Left lobe of liver (tissue), 2 donors: ENCODE measurements around the gene WWOX. TPM values are rescaled to one million over a fixed set of nuclear protein-coding genes. Genes with fewer than 3 reads are reported as not detected.
"Not testable (repeated sequence)": the region's sequence is repeated elsewhere in the genome, so short reads cannot be mapped to it uniquely, and the experiment has no call there.

ENCODE experiments used
- ATAC-seq: fragments of 200-7000 bp; cut with Tn5 transposase; one replicate; pipeline ENCODE4 v1.9.1; 2020; ENCODE audit warnings: mild to moderate bottlenecking, moderate library complexity
- DNase-seq: peaks from one replicate; pipeline ENCODE4 v3.0.0-alpha.2; 2020; ENCODE audit warnings: low spot score
- total RNA-seq: library from RNA; stranded (reverse); gene quantifications from one replicate; pipeline ENCODE4 v1.2.1, GENCODE V29; 2021
- donor health status: DM: no; HTN: no; CAD: no; lungs with moderate emphysema.
- donor health status: DM: no; HTN: yes; CAD: no.

Gene WWOX
- total RNA-seq, 1 donor from 2014 or later = 15.1 TPM

DNA sequence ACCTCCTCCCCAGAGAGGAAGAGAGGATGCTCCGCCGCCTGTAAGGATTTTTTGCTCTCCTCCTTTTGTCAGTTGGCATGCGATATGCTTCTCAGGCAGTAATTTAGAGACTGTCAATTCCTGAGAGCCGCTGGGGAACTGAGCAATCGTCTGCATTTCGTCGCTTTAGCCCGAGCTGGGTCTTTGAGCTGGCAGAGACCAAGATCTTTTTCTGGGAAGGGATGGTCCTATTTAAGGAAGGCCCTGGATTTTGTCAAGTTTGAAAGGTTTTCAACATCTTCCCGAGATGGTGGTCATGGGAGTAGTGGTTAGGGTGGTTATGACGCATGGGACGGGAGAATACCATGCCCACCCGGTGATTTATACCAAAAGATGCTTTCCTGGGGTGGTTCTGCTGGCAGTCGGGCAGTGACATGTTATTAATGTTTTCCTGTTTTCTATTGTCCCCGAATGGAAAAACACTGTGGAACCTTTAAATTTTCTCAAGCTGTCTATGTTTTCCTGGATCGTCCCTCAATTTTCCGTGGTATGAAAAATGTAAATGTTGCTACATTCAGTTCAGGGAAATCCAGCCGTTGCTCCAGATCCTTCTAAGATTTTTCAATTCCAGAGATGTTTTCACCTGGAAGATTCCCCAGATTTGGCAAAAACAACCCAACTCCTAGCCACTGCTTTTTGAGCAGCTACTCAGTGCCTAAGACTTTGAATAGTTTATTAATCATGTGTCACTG, 914.6 kb downstream of the WWOX start:
- DNase-seq (no peak), ATAC-seq (no peak)

DNA sequence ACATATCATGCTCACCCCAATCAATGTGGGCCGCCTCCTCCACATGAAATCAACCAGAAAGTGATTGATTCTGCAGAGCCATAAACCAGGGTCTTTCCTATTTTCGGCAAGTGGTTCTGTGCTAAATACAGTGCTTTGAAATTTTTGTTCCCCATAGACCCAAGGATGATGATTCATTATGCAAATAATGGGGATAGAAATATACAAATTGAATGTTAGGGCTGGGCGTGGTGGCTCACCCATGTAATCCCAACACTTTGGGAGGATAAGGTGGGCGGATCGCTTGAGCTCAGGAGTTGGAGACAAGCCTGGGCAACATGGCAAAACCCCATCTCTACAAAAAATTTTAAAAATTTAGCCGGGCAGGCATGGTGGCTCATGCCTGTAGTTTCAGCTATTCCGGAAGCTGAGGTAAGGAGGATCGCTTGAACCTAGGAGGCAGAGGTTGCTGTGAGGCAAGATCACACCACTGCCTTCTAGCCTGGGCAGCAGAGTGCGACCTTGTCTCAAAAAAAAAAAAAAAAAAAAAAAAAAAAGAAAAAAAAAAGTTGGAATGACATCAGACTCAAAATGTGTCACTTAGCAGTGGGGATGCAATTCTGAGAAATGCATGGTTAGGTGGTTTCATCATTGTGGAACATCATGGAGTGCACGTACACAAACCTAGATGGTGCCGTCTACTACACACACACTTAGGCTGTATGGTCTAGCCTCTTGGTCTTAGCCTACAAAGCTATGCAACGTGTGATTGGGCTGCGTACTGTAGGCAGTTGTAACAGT, 919.4 kb downstream of the WWOX start:
- ATAC-seq = no peak
- no peak for DNase-seq

DNA sequence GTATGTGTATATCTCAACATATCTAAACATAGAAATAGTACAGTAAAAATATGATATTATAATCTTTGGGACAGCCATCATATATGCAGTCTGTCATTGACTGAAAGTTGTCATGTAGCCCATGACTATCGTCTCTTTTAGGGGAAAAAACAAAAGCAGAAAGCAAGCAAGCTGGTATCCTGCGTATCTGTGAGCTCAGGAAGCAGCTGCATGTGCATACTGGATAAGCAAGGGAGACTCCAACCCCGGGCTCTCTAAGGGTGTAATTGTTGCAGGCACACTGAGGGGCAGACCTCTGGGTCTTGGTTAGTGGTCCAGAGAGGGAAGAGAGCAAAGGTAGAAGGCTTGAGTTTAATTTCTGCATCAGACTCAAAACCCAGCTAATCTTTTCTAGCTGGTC, 920.0 kb downstream of the WWOX start:
- DNase-seq = no peak
- no peak for ATAC-seq

DNA sequence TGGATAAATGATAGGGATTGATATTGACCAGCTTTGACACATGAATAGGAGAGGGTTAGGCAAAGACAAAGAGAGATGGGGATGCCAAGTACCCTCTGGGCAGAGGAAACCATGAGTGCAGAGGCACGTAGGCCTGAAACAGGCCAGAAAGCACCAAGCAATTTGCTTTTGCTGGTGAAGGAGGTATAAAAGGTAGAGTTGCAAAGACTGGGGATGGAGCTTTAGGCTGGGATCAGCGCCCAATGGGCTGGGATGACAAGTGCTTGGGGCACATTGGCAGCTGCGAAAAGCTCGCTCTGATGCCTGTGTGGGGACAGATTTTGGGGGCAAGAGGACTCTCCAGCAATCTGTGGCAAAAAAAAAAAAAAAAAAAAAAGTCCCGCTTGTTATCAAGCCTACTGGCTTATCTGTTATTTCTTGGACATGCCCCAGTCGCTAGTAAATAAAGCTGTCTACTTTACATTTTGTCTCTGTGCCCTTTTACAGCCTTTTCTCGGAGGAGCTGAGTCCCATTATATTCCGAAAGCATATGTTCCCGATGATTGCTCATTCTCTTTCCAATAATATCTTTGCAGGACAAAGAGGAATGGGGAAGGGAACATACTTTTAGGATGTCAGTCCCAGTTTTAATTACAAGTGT, 922.7 kb downstream of the WWOX start:
- ATAC-seq (no peak), DNase-seq (no peak)

DNA sequence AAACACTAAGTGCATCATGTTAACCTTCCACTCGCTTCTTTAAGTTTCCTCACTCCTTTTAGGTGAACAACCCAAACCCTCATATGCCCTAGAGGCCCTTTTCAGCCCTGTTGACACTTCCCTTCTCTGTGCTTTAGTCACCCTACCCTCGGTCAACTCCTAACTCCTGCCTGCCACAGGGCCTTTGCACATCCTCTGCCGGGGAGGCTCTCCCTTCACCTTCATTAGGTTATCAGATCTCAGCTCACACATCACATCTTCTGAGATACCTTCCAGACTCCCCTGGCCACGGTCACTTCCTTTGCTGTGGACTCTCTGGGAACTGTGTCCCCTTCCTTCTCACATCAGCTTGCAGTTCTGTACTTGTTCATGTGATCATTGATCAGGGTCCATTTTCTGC, 926.7 kb downstream of the WWOX start:
- DNase-seq (no peak), ATAC-seq (no peak)

DNA sequence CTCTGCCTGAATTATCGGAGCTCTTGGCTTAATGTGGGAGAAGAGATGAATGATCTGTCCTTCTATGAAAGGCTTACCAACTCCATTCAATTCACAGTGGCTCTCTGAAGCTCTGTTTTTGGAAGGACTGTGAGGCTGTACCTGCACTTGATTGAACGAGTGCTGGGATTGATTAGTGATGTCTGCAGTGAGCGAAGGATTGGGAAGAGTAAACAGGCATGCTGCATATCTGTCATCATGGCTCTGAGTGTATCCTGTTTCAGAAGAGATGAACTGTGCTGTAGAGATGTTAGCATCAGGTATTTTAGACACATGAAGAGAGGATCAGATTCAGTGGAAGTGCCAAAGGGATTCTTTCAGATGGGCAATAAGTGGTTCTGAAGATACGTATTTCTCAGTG, 937.1 kb downstream of the WWOX start:
- ATAC-seq = no peak
- DNase-seq = no peak

DNA sequence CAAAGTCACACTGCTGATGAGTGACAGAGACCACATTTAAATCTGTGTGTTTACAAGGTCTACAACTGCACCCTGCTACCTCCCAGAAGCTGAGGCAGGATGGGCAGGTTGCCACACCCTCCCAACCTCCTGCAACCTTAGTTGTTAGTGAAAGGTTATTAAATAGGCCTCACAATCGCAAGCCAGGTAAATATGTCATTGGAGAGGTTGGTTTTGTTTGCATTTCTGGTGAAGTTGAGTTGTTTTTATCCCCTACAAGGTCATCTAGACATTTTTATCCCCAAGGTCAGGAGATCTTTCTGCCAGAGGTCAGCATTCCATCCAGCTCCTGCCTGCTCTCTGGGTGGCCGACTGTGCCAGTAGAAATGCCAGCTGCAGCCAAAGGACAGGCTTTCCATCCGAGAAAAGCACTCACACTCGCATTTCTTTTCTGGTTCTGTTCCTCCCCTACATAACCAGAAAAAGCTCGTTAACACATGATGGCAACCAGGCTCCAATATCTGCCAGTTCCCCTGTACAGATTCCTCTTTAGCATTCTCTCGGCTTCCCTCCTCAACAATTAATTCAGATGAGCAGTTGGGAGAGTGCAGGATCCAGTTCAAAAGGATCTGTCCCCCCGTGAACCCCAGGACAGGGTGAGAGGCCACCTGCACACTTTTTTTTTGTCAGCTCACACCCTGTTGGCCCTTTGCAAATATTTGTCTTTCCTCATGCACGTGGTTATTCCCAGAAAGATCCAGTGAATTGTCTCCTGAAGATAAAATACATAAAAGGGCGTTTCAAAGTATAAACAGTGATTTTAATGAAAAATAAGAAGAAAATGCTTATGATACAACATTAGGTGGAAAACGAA, 938.3 kb downstream of the WWOX start:
- ATAC-seq (peak; percentile 75), DNase-seq (no peak)

DNA sequence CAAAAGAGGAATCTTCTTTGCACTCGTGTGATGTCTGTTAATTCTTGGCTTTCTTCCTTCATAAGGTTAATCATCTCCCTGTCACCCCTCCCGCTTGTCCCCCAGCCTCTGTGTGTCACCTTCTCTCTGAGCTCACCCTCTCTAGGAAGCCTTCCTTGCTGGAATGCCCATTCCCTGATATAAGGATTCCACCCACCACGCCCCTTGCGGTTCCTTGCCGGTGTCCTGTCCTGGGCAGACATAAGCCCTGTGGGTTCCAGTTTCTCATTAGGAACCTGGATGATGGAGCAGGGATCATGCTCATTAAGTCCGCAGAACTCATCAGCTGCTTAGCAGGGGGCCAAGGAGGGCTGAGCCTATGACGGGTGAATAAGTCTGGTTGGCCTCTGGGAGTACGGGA, 941.8 kb downstream of the WWOX start:
- ATAC-seq (no peak), DNase-seq (no peak)

DNA sequence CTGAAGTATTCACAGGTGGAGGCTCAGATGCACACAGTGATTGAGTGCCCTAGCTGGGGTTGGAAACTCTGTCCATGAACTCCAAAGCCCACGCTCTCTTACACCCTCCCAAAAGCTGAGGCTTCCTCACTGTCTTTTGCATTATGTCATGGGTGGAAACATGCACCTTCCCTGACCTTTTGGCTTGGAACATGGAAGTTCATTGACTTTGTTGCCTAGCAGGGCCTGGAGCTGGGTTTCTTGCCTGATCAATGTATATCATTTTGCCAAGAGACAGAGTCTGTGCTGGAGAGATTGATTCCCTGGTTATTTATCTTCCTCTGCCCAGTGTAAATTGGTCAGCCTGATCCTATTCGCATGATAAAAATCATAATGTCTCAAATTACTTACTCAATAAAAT, 942.7 kb downstream of the WWOX start:
- peak; percentile 70 for ATAC-seq

DNA sequence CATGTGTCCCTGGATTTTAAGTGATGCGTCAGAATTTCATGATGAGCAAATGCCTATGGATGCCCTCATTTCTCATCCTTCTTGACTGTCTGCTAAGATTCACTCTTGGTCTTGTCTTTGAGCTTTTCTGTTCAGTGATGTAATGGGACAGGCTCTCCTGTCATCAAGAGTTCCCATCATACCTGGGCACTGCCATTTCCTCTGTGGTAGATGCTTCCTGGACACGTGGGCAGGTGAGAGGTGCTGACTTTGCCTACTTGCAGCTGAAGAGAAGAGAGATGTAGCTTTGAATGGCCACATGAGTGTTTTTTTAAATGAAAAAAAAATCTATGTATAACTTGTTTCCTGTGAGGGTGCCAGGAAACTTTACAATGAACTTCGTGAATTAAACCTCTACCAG, 943.4 kb downstream of the WWOX start:
- ATAC-seq (no peak), DNase-seq (no peak)

More for the DNA sequence above, 942.7 kb downstream of the WWOX start:
- DNase-seq = no peak

DNA sequence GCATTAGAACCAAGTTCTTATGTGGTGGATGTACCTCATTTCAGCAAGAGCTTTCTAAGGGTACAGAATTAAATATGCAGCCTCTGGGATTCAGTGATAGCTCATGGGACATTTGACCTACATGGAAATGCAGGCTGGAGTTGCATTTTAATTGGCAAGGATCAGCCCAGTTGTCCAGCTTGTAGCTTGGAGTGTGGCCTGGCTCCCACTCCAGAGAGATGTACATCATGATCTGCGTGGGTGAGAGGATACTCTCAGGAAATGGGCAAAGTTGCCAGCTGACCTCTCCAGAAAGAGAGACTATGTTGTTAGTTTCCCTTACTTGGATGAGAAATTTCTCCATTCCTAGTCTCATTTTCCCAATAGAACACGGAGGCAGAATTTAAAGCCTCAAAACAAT, 945.7 kb downstream of the WWOX start:
- ATAC-seq (no peak), DNase-seq (no peak)

DNA sequence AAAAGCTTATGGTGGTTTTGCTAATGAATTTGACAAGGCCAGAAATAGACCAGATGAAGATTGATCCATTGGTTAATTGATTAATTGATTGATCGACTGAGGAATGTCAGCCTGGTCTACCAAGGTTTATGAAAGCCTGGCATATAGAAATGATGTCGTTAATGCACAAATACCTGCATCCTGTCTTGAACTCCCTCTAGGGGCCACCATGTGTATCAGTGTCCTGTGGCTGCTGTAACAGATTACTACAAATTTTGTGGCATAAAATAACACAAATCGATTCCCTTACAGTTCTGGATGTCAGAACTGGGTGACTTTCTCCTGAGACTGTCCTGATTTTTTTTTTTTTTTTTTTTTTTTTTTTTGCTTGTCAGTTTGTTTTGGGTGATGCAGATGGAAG, 947.9 kb downstream of the WWOX start:
- ATAC-seq (peak; percentile 58), DNase-seq (no peak)

DNA sequence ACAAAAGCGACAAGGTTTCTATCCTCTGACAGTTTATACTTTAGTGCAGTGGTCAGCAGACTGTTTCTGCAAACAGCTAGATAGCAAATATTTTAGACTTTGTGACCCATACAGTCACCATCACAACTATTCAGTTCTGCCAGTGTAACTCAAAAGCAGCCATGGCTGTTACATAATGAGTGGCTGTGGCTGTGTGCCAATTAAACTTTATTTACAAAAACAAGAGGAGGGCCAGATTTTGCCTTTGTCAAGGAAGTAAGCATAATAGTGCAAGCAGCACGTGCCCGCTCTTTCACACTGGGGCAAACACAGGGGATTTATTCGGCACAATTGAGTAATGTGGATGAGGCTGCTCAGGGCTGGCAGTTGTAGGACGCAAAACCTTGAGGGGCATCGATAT, 949.6 kb downstream of the WWOX start:
- ATAC-seq = no peak
- no peak for DNase-seq

DNA sequence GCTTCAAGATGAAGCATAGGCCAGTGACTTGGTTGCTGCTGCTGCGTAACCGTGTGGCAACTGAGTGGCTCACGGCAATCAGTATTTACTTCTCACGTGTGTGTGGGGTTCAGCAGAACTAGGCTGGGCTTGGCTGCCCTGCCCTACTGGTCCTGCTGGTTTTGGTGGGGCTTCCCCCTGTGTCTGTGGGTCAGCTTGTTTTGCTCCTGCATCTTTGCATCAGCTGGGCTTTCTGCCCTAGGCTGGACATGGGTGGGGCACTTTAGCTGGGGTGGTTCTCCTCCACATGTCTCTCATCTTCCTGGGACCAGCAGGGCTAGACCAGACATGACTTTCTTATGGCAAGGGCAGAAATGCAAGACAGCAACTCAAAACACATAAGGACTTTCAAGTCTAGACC, 950.6 kb downstream of the WWOX start:
- no peak for ATAC-seq

DNA sequence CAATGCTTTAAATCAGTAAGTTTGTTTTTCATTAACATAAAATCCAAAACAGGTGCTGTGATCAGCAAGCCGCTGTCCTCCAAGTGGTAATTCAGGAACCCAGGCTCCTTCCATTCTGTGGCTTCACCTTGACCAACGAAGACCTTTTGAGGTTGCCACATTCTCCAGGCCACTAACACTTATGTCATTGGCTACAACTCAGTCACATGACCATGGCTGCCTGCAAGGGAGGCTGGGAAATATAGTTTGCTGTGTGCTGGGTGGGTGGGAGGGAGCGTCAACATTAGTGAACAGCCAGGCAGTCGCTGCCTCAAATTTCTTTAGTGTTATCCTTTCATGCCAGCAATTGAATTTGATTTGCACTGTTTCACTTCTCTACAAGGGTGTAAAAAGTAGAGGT, 951.9 kb downstream of the WWOX start:
- ATAC-seq = no peak
- no peak for DNase-seq

More for the DNA sequence above, 950.6 kb downstream of the WWOX start:
- DNase-seq = no peak

DNA sequence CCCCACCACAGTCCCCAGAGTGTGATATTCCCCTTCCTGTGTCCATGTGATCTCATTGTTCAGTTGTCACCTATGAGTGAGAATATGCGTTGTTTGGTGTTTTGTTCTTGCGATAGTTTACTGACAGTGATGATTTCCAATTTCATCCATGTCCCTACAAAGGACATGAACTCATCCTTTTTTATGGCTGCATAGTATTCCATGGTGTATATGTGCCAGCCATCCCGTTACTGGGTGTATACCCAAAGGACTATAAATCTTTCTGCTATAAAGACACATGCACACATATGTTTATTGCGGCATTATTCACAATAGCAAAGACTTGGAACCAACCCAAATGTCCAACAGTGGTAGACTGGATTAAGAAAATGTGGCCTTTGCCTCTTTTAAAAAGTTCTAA, 952.7 kb downstream of the WWOX start:
- not testable (repeated sequence) for ATAC-seq, DNase-seq

DNA sequence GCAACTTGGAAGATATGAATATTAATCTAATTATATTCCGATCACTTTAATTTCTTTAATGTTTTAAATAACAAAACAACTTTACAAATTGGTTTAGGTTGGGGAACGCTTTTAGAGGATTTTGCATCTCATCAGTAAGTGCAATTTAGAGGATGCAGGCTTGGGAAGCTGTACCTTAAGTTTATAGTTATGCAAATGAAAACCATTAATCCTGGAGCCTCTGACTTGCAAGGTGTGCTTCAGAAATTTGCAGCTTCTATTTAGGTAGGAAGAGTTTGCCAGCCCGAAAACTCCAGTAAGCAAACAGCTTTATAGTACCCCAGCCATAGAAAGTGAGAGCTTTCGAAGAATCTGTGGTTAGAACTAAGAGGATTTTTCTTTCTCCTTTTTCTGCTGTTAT, 954.1 kb downstream of the WWOX start:
- ATAC-seq = no peak

DNA sequence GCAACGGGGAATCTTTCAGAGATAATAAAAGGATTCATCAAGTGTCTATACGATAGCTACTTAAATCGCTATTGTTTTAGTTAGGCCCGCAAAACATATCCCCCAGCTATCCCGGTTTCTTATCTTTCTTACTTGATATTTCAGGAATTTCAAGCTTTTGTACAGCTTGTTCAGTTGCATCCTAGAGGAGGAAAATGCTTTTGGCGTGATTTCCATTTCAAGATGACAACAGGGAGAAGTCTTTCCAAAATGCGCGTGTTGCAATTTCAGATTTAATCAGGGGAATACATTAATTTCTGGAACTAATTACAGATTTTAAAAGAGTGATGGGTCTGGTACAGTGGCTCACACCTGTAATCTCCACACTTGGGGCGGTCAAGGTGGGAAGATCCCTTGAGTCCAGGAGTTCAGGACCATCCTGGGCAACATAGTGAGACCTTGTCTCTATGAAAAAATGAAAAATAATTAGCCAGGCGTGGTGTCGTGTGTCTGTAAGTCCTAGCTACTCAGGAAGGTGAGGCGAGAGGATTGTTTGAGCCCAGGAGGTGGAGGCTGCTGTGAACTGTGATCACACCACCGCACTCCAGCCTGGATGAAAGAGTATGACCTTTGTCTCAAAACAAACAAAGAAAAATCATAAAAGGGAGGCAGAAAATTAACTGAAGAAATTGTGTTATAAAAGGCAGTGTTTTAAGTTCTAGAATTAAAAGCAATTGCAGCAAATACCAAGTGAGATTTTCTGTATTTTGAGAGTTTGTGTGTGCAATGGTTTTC, 954.9 kb downstream of the WWOX start:
- ATAC-seq = peak; percentile 58
- no peak for DNase-seq

More for the DNA sequence above, 954.1 kb downstream of the WWOX start:
- DNase-seq = no peak

DNA sequence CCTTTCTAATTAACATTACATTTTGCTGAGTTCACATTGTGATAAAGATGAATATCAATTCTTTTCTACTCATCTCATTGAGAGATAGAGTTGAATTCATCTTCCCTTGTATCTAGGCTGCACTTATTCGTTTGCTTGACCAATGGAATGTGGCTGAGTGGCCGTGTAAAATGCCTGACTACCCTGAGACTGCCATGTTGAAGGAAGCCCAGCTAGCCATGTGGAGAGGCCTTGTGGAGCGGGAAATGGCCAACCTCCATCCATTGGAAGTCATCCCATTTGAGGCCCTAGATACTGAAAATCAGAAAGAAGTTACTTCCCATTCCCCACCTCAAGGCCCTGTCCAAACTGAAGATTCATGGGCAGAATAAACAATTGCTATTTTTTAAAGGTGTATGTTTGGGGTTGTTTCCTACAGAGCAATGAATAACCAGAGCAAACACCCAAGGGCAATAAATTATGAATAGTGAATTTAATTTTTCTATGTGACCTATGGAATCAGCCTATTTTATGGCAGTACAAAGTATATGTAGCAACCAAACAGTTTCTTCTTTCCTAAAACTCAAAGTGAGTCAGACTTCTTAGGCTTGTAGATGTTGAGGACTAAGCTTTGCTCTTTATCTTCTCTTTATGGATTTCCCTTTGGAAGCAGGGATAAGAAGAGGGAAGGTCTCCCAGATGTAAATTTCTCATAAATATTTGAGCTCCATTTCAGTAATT, 956.0 kb downstream of the WWOX start:
- ATAC-seq = no peak
- DNase-seq = no peak

DNA sequence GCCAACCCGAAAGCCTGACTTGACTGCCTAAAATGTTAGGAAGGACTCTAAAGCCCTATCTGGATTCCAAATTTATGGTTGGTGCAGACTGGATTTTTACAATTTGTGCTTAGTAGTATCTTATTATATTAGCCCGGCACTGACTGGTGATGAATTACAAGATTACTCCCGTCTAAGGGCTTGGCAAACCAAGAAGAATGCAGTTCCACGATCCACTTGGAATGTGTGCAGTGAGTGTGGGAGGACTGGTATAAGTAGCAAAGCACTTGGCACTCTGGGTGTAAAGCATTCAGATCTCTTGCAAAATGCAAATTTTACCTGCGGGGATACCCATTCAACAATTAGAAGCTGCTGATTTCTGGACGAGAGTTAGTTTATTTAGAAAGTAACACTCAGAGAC, 961.7 kb downstream of the WWOX start:
- ATAC-seq = no peak
- DNase-seq = no peak
